GM18507 (cell line): ENCODE data around the gene SMAD3.

Source experiments
- DNase-seq: peaks from one replicate; pipeline ENCODE4 v3.0.0; 2011; ENCODE audit warnings: low read depth; ENCODE audit not compliant: insufficient read length; ENCODE audit errors: extremely low spot score
- FAIRE-seq: peaks from 2 replicates; lab custom pipeline; 2011; peaks lifted over from hg19 to GRCh38; lab: Jason Lieb, UNC

SMAD3 gene

GRCh38 chr15:67186226-67186649 lies 120.8 kb downstream of the SMAD3 start:
- no peak for DNase-seq
- FAIRE-seq, result no peak

- DNase-seq (no peak), FAIRE-seq (no peak)
These were observed 121.3 kb downstream of the SMAD3 start for GRCh38 chr15:67186688-67187087.

DNA sequence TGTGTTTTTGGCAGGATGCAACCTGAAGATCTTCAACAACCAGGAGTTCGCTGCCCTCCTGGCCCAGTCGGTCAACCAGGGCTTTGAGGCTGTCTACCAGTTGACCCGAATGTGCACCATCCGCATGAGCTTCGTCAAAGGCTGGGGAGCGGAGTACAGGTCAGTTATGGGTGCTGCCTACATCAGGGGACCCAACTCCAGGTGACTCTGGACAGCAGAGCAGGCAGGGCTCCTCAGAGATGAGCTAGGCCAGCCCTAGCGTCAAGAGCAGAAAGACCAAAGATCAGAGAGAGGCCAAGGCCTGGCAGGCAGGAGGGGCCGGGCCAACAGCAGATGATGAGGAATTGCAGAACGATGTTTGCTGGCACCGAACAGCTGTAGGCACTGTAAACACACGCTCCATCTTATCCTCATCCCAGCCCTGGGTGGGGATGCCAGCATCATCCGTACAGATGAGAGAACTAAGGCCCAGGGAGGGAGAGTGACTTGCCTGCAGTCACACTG lies 122.0 kb downstream of the SMAD3 start:
- DNase-seq, result no peak
- no peak for FAIRE-seq

- DNase-seq, result no peak
- no peak for FAIRE-seq
These were observed 123.3 kb downstream of the SMAD3 start for GRCh38 chr15:67188551-67189218.

DNA sequence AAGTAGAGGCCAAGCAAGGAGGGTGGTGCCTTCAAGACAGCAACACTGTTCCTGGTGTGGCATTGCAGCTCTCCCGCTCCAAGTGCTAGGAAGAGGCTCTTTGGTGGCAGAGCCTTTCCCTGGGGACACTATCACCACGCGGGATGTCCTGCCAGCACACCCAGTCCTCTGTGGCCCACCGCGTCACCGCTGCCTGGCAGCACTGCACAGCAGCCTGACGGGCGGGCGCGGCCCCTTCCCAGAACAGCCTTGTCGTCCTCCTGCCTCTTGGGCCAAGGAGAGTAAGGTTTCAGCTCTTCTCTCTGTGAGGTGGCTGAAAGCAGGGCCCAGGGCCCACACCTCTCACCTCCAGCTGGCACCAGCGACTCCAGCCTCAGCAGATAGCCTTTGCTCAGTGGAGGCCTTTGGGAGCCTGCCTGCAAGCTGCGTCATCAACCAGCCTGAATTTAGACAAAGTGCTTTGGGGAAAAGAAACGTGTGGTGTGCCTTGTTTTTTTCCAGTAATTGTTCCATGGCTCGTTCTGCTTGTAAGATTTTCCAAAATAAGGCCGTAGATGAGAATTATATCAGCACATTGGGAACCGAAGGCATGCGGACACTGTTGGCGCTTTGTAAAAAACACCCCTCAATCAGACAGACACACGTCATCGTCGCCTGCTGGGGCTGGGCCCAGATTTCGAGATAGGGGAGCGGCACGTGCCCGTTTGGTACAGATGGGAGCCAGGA lies 124.1 kb downstream of the SMAD3 start:
- no peak for FAIRE-seq
- DNase-seq, result no peak

GRCh38 chr15:67190326-67190725 lies 124.9 kb downstream of the SMAD3 start:
- no peak for DNase-seq
- no peak for FAIRE-seq

DNA sequence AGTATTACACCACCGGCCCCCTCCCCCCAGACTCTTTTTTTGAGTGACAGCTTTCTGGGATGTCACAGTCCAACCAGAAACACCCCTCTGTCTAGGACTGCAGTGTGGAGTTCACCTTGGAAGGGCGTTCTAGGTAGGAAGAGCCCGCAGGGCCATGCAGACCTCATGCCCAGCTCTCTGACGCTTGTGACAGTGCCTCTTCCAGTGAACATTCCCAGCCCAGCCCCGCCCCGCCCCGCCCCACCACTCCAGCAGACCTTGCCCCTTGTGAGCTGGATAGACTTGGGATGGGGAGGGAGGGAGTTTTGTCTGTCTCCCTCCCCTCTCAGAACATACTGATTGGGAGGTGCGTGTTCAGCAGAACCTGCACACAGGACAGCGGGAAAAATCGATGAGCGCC lies 125.4 kb downstream of the SMAD3 start:
- DNase-seq (no peak), FAIRE-seq (no peak)

DNA sequence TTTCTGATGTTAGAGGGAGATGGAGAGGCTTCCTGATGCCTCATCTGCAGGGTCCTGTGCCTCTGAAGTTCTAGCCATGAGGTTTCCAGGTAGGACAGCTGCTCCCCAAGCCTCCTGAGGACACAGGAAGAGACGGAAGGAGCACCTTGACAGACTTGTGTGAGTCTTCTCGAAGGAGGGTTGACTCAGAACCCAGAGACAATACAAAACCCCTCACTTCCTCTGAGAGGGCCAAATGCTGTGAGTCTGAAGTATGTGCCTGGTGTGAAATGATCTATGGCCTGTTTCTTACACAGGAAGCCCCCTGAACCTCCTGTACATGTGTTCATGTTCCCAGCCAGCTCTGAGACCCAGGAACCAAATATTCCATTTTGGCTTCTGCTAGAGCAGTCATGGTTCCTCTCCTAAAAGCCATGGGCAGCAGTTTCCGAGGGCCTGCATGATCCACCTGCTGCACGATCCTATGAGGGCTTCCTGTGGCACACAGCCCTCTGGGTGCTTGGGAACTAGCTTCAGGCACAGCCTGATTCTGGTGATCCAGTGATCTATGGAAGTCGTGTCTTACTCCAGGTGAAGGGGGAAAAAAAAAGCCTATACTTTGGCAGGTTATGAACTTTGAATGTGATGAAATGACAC lies 126.9 kb downstream of the SMAD3 start:
- DNase-seq (no peak), FAIRE-seq (no peak)

- DNase-seq, result no peak
- no peak for FAIRE-seq
These were observed 128.0 kb downstream of the SMAD3 start for GRCh38 chr15:67193223-67193990.

- DNase-seq, result no peak
- FAIRE-seq, result no peak
These were observed 129.0 kb downstream of the SMAD3 start for GRCh38 chr15:67194171-67195114.

DNA sequence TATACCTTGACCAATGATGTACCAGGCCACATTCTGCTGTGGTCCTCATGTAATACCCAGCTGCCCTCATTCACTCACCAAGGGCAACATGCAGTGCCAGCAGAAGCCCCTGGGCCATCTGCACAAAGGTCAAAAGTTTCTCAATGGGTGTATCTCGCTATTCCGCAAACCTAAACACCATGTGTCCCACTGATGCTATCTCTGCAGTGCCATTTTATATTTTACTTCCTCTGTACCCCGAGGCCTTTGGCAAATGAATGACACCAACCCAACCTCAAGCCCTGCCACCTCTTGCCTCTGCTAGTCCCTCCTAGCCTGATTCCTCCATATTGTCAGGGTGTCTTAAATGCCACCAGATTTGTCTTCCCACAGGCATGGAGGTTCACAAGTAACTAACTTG lies 129.9 kb downstream of the SMAD3 start:
- no peak for DNase-seq
- no peak for FAIRE-seq

GRCh38 chr15:67196222-67196621 lies 130.8 kb downstream of the SMAD3 start:
- DNase-seq, result no peak
- no peak for FAIRE-seq

DNA sequence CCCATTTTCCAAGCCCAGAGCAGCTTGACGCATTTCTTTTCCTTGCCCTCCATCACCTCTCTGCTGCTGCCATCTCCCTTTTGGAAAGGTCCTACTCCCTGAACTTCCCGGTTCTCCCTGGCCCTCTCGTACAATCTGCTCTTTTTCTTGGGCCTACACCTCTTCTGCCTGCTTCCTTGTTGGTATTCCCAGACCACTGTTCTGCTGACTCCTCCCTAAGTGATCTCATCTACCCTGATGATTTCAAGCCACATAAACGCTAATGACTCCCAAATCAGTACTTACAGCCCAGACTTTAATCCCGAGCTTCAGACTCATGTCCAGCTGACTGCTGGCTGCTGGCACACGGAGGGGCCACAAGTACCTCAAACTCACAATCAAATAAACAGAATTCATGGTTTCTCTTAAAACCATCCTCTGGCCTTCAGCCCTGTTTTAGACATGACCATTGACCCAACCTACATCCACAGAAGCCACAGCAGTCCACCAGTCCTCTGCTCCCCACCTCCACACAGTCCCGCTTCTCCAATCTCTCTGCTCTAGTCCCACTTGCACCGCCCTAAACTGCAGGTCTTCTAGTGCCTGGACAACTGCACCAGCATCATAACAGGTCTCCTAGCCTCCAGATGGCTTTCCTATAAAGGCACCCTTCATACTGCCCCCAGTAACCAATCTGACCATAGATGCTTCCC lies 131.4 kb downstream of the SMAD3 start:
- no peak for DNase-seq
- no peak for FAIRE-seq

DNA sequence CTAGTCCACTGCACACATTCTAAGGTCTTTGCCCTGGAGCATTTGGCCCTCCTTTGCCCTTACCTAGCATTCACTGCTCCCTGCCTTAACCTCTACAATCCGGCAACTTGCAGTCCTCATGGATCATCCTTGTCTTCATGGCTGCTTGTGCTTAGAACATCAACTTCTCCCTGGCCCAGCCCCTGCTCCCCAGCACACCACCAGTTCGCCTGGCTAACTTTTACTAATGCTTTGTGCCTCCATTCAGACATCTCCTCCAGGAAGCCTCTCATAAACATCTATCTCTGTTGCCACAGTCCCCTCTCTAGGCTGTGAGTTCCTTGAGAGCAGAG lies 131.9 kb downstream of the SMAD3 start:
- FAIRE-seq, result no peak
- no peak for DNase-seq

GRCh38 chr15:67198157-67198754 lies 132.9 kb downstream of the SMAD3 start:
- FAIRE-seq (peak; percentile 51), DNase-seq (no peak)

DNA sequence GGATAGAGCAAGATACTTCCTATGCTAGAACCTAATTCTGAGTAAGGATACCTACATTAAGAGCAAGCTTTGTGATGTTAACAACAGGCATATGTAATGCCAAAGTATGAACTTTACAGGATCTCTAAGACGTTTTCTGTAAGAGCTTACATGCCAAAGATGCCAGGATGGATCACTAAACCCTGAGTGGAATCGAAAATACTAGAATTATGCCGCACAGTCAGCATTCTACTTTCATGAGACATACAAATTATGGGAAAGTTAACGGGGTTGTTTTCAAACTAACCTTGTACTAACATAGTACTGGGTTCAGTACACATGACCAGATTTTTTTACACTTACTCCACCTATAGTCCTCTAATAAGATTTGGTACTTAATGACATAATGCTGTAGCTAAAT lies 134.0 kb downstream of the SMAD3 start:
- FAIRE-seq (no peak), DNase-seq (no peak)

DNA sequence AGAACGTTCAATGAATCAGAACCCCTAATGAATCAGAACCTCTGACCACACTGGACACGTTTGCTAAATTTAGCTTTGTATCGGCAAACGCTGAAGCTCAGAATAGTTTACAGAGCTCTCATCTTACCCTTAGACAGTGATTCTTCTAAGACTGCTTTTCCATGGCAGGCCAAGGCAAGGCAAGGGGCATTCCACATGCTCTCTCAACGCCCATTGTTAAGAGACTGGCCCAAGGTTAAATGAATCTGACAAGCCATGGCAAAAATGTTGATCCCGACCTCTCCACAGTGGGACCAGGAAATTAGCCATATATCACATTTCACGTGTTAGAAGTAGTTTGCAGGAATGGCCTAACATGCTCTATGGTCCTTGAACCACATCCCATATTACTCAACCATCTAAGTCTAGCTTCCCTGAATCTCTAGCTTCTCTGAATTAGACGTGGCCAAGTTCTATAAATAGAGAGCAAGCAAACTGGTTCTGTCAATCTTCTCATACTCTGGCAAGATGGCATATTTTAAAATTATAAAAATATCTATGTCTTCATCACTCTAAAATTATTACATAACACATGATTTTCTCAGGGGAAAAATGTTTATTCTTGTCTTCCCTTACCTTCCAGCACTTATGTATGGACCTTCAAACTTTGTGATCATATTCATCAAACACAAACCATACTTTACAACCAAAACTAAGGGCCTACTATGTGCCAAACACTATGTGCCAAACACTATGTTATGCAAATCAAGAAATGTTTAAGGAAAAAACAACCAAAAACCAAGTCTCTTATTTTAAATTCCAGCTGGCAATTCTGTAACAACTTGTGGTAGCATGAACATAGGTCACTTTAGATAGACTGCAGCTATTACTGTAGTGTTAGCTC lies 134.7 kb downstream of the SMAD3 start:
- DNase-seq (no peak), FAIRE-seq (no peak)
